Measurements from ENCODE around the gene D2HGDH. TPM values are rescaled to one million over a fixed set of nuclear protein-coding genes. Genes with fewer than 3 reads are reported as not detected.
"Not testable (repeated sequence)": the region's sequence is repeated elsewhere in the genome, so short reads cannot be mapped to it uniquely, and the experiment has no call there.

Gene D2HGDH
- total RNA-seq, 1 experiment from 2014 or later = 28.1 TPM

DNA sequence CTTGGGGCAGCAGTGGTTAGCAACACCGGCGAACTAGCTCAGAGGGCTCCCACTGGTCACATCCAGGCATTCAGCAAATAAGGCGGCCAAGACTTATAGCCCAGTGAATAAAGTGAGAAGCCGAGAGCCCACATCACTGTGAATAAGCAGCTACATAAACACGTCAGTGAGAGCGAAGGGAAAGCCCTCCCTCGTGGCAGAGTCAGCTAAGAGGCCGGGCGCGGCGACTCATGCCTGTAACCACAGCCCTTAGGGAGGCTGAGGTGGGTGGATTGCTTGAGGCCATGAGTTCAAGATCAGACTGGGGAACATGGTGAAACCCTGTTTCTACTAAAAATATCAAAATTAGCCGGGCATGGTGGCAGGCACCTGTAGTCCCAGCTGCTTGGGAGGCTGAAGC lies 5.2 kb downstream of the D2HGDH start:
- Histone ChIP-seq H3K9me3 (no peaks in the 10 kb centered on the region), H3K4me3 (no peak overlapping the region), H3K27me3 (no peaks in the 10 kb centered on the region), H3K36me3 (peaks cover 46% of the 10 kb centered on the region)
- DNase-seq = peak; percentile 21

DNA sequence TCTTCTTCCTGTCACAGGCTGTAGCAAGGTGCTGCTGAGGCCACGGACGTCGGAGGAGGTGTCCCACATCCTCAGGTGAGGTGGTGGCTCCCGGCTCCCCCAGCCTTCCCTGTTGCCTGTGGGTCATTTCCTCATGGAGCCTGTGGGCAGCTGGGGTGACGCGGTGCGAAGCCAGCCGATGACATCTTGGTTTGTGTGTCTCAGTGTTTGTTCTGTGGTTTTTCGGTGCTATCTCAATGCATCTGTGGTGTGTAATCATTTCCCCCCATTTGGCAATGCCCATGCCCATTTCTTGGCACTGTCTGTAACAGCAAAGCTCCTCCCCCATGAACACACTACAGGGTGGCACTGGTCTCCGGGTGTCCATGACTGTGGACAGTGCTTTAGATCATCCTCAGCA lies 6.6 kb downstream of the D2HGDH start:
- no peak overlapping the region for H3K4me3 ChIP-seq
- H3K9me3 ChIP-seq = no peaks in the 10 kb centered on the region
- peaks cover 53% of the 10 kb centered on the region for H3K36me3 ChIP-seq
- H3K27me3 ChIP-seq = no peaks in the 10 kb centered on the region
- no peak for DNase-seq

DNA sequence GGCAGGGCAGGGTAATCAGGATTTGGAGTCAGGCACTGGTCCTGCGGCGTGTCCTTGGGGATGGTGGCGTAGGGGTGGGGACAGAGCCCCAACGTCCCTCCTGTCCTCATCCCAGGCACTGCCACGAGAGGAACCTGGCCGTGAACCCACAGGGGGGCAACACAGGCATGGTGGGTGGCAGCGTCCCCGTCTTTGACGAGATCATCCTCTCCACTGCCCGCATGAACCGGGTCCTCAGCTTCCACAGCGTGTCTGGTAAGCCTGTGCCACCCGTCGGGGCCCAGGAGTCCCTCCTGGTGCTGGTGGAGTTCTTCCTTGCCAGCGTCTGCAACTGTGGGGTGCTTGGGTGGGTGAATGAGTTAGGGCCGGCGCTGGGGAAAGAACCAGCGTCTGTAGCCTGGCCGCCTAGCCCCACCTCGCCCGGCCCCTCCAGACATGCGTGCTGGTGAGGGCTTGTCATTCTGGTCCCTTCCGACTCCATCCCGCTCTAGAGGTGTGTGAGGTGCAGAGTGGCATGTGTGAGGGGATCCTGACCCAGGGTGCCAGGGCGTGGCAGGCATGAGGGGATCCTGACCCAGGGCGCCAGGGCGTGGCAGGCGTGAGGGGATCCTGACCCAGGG lies 8.0 kb downstream of the D2HGDH start:
- H3K27me3 ChIP-seq = no peaks in the 10 kb centered on the region
- no peak for DNase-seq
- no peaks in the 10 kb centered on the region for H3K9me3 ChIP-seq
- peaks cover 47% of the 10 kb centered on the region for H3K36me3 ChIP-seq
- no peak overlapping the region for H3K4me3 ChIP-seq

DNA sequence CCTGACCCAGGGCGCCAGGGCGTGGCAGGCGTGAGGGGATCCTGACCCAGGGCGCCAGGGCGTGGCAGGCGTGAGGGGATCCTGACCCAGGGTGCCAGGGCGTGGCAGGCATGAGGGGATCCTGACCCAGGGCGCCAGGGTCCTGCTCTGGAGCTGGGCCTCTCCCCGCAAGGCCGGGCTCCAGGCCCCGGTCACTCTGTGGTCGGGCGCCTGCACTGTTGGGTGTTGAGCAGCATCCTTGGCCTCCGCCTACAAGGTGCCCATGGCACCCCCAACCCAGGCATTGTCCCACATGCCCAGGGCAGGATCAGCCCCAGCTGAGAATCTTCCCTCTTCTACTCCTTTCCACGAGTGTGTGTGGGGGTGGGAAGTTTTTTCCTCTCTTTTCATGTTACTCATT lies 8.6 kb downstream of the D2HGDH start:
- H3K36me3 ChIP-seq = peaks cover 44% of the 10 kb centered on the region
- DNase-seq, H3K9me3 ChIP-seq, H3K4me3 ChIP-seq, H3K27me3 ChIP-seq: not testable (repeated sequence)

DNA sequence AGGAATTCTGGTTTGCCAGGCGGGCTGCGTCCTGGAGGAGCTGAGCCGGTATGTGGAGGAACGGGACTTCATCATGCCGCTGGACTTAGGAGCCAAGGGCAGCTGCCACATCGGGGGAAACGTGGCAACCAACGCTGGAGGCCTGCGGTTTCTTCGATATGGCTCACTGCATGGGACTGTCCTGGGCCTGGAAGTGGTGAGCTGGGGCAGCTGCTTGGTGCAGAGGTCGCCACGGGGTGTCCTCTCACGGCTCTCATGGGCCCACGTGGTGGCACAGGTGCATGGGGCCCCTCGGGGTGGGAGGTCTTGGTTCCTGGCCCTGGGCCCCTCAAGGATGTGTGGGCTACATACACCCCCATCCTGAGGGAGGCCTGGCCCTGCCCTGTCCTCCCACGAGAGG lies 9.2 kb downstream of the D2HGDH start:
- no peak overlapping the region for H3K4me3 ChIP-seq
- no peaks in the 10 kb centered on the region for H3K9me3 ChIP-seq
- peaks cover 40% of the 10 kb centered on the region for H3K36me3 ChIP-seq
- DNase-seq = no peak
- no peaks in the 10 kb centered on the region for H3K27me3 ChIP-seq

DNA sequence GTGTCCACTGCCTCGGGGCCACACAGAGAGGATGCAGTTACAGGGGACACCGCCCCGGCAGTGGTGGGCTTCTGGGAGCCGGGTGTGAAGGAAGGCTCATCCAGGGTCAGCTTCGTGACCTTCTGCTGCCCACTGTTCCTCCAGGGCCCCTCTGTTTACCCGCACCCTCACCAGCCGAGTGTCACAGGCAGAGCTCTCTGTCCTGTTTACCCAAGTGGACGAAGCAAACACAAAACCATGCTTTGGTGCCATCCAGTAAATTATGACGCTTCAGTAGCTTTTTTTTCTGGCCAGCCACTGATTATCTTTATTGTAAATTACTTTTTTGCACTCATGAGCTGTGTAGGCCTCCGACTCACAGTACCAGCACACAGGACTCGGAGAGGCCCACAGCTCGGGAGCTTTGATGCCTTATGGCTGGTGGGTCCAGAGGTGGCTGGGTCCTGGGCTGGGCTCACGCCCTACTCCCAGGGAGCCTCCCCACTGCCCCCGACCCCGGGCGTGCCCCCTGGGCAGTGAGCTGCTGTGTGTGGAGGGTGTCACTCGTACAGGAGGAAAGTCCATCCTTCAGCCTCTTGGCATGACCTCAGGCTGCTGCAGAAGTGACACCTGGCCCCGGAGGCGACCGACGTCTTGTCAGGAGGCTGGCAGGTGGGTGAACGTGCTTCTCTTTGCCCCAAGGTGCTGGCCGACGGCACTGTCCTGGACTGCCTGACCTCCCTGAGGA lies 9.8 kb downstream of the D2HGDH start:
- no peak for DNase-seq
- H3K9me3 ChIP-seq = no peaks in the 10 kb centered on the region
- H3K27me3 ChIP-seq = no peaks in the 10 kb centered on the region
- H3K4me3 ChIP-seq = no peak overlapping the region
- peaks cover 40% of the 10 kb centered on the region for H3K36me3 ChIP-seq

DNA sequence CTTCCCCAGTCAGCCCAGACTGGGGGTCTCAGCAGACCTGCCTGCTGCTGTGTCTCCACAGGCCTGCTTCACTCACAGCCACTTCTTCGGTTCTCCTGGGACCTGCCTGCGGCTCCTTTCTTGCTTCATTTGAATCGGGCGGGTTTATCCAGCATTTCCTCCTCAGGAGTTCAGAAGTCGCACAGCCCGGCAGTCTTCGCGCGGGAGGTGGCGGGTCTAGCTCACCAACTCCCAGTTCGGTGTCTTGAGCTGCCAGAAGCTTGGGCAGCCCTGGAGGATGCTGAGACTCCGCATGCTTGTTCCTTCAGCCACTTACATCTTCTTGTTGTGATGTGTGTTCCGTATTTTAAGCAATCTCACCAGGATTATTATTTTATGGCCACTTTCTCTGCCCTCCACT lies 10.8 kb downstream of the D2HGDH start:
- Histone ChIP-seq H3K4me3 (no peak overlapping the region), H3K27me3 (no peaks in the 10 kb centered on the region), H3K9me3 (no peaks in the 10 kb centered on the region), H3K36me3 (peaks cover 31% of the 10 kb centered on the region)
- DNase-seq = no peak

DNA sequence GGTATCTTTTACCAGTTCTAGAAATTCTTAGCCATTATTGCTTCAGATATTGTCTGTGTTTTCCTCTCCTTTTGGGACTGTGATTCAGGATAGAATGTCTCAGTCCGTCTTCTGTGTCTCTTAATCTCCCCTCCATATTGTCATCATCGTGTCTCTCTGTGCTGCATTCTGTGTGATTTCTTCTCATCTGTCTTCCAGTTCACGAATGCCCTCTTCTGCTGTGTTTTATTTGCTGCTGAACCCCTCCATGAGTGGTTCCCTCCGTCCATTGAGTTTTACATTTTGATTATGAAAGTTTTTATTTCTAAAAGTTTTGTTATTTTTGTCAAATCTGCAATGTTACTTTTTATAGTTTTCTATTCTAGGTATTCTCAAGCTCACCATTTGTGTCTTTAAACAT lies 11.7 kb downstream of the D2HGDH start:
- H3K36me3 ChIP-seq = peaks cover 38% of the 10 kb centered on the region
- no peak for DNase-seq
- no peak overlapping the region for H3K4me3 ChIP-seq
- H3K27me3 ChIP-seq = no peaks in the 10 kb centered on the region
- no peaks in the 10 kb centered on the region for H3K9me3 ChIP-seq

DNA sequence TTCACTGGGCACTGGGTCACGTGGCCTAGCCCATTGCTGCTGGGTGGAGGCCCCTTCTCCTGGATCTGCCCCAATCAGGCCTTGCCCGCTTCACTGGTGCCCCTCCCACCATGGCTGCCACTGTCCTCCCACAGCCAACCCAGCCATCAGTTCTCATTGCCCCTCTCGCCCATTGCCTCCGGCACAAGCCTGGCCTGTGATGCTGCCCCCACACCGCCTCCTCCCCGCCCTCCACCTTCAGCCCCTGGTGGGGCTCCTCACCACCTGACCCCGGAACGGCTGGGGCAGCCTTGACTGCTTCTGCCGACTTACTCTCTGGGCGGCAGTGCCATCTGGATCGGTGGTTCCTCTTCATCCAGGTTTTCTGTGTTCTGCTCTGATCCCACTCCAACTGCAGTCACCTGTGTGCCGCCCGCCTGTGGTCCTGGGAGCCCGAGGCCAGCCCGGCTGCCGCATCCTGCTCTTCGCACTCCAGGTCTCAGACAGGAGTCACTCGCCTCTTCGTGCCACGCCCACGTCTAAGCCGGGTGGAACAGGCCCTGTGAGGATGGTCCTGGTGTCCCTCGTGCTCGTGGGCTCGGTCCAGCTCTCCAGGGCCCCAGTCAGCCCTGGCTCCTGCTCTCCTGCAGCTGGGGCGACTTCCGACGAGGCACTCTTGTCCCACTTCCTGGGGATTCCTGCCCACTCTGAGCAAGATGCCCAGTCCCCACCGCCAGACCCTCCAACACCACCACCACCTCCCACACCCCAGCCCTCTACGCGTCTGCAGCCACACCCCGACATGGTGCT lies 14.2 kb downstream of the D2HGDH start:
- Histone ChIP-seq H3K36me3 (peaks cover 38% of the 10 kb centered on the region), H3K9me3 (no peaks in the 10 kb centered on the region), H3K27me3 (no peaks in the 10 kb centered on the region), H3K4me3 (no peak overlapping the region)
- no peak for DNase-seq

DNA sequence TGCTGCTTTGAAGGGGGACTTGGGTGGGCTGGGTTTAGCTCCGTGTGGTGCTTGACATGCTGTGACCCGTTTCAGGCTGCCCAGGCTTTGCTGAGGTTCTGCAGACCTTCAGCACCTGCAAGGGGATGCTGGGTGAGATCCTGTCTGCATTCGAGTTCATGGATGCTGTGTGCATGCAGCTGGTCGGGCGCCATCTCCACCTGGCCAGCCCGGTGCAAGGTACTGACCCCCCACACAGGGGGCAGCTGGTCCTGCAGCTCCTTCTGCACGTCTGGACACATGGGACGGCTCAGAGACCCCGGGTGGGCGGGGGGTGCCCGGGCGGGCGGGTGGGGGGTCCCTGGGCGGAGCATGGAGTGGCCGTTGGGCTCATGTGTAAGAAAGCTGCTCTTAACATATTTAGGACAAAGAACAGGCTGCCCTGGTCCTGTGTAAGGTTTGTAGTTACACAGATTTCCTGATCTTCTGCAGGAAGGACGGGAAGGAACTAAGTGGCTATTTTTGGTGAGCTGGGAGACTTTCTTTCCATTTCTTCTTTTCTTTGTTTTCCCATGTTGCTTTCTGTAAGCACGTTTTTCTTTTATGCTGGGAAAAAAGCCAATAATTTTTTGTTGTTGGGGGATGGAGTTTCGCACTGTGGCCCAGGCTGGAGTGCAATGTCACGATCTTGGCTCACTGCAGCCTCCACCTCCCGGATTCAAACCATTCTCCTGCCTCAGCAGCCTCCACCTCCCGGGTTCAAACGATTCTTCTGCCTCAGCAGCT lies 15.8 kb downstream of the D2HGDH start:
- Histone ChIP-seq H3K9me3 (no peaks in the 10 kb centered on the region), H3K4me3 (no peak overlapping the region), H3K27me3 (no peaks in the 10 kb centered on the region), H3K36me3 (peaks cover 22% of the 10 kb centered on the region)
- no peak for DNase-seq

DNA sequence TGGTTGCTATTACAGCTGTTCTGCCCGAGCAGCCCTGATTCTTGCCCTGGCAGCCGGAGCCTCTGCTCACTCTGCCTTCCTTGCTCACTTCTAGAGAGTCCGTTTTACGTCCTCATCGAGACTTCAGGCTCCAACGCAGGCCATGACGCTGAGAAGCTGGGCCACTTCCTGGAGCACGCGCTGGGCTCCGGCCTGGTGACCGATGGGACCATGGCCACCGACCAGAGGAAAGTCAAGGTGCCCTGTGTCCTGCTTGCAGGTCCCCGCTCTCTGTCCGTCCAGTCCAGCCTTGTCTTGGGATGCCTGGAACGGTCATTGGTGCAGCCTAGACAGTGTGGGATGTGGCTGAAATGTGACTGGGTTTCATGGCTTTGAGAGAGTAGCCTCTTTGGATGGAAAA lies 16.7 kb downstream of the D2HGDH start:
- H3K9me3 ChIP-seq = no peaks in the 10 kb centered on the region
- H3K27me3 ChIP-seq = no peaks in the 10 kb centered on the region
- no peak for DNase-seq
- peaks cover 14% of the 10 kb centered on the region for H3K36me3 ChIP-seq
- H3K4me3 ChIP-seq = no peak overlapping the region

DNA sequence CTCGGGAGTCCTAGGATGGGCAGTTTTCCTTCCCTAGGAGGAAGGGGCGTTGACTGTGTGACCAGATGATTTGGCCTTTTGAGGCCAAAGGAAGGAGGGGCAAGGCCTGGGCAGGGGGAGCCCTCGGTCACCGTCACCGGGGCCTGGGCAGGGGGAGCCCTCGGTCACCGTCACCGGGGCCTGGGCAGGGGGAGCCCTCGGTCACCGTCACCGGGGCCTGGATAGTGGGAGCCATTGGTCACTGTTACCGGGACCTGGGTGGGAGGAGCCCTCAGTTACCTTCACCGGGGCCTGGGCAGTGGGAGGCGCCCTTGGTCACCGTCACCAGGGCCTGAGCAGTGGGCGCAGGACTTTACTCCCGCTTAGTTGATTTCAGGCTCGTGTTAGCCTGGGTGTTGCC lies 17.3 kb downstream of the D2HGDH start:
- Histone ChIP-seq H3K27me3 (no peaks in the 10 kb centered on the region), H3K9me3 (no peaks in the 10 kb centered on the region), H3K4me3 (no peak overlapping the region), H3K36me3 (peaks cover 15% of the 10 kb centered on the region)
- DNase-seq = no peak

DNA sequence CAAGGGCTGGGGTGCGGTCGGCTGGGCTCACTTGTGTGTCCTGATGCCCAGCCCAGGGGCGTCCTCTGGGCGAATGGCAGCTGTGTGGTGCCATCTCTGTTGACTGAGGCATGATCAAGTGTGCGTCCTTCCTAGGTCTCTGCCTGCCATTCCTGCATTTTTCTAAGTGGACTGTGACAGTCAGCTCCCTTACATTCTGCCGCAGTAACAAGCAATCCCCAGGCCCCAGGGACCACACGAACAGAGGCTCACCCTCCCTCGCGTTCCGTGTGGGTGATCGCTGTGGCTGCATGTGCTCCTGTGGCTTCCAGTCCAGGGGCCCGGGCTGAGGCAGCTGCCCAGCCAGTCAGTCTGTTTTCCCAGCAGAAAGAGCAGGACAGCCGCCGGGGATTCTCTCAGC lies 17.8 kb downstream of the D2HGDH start:
- DNase-seq = no peak
- H3K9me3 ChIP-seq = no peaks in the 10 kb centered on the region
- peaks cover 17% of the 10 kb centered on the region for H3K36me3 ChIP-seq
- H3K27me3 ChIP-seq = no peaks in the 10 kb centered on the region
- H3K4me3 ChIP-seq = no peak overlapping the region

DNA sequence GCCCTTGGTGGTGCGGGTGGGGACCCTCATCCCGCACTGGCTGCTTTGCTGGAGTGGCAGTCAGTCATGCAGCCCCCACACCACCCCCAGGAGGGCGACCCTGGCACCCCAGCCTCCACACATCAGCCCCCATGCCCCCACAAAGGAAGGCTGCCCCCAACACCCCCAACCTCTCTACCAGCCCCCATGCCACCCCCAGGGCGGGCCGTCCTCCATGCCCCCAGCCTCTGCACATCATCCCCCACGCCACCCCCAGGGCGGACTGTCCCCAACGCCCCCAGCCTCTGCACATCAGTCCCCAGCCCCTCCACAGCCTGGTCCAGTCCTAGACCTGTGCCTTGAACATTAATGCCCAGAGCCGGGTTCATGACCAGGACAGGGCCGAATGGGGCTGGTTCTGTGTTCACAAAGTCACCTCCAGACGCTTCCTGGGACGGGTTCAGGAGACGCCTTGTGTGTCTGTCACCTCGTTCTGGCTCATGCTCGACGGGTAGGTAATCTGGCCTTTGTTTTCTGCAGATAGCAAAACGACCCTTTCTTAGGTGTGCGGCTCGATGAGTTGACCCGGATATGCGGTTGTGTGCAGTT lies 18.4 kb downstream of the D2HGDH start:
- H3K4me3 ChIP-seq = no peak overlapping the region
- H3K36me3 ChIP-seq = peaks cover 17% of the 10 kb centered on the region
- no peaks in the 10 kb centered on the region for H3K9me3 ChIP-seq
- H3K27me3 ChIP-seq = no peaks in the 10 kb centered on the region
- DNase-seq = no peak

DNA sequence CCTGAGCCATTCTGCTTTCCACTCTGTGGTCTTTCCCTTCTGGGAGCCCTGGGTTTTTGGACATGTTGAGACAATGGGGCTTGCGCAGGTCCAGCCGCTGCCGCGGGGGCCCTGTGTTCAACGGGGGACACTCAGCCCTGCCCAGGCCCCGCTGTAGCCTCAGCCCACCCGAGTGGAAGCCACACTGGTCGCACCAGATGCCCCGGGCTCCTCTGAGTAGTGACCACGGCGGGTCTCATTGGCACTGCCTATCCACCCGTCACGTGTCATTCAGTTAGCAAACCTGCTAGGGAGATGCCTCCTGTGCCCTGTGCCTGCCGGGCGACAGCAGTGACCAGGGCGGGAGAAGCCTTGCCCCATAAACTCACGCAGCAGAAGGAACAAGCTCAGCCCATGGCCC lies 19.1 kb downstream of the D2HGDH start:
- Histone ChIP-seq H3K9me3 (no peaks in the 10 kb centered on the region), H3K4me3 (no peak overlapping the region), H3K36me3 (peaks cover 17% of the 10 kb centered on the region), H3K27me3 (no peaks in the 10 kb centered on the region)
- DNase-seq = no peak

DNA sequence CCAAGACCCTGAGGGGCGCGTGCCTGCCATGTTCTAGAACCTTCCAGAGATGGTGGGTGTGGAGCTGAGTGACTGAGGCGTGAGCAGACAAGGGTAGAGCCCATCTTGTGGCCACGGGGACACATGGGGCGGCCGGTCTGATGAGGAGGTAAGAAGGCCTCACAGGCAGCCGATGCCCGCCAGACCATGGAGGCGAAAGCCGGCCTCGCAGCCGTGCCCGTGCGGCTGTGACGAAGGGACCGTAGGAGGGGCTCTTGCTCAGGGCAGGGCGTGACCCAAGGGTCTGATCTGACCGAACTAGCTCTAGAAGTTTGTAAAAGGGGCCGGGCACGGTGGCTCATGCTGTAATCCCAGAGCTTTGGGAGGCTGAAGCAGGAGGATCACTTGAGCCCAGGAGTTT lies 19.6 kb downstream of the D2HGDH start:
- no peaks in the 10 kb centered on the region for H3K27me3 ChIP-seq
- DNase-seq = no peak
- H3K9me3 ChIP-seq = no peaks in the 10 kb centered on the region
- peaks cover 18% of the 10 kb centered on the region for H3K36me3 ChIP-seq
- no peak overlapping the region for H3K4me3 ChIP-seq

DNA sequence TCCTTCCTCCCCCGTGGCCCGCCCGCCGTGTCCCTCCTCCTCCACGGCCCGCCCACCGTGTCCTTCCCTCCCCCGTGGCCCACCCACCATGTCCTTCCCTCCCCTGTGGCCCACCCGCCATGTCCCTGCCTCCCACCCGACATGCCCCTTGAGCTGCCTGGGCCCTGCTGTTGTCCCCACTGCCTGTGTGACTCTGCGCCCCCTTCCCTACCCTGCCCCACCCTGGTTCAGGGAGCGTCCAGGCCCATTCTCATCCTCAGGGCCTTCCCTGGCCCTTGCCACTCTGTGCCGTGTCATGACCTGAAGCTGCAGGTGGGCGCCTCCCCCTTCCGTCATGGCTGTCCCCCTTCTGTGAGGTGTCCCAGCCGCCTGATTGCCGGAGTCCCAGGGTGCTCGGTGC lies 20.7 kb downstream of the D2HGDH start:
- DNase-seq = no peak
- H3K4me3 ChIP-seq = no peak overlapping the region
- no peaks in the 10 kb centered on the region for H3K27me3 ChIP-seq
- peaks cover 26% of the 10 kb centered on the region for H3K36me3 ChIP-seq
- no peaks in the 10 kb centered on the region for H3K9me3 ChIP-seq
